CD4-positive, alpha-beta T cell treated with Interleukin-17A for 4 hours (primary cell): ENCODE measurements around the gene TRIP10.
A peak's percentile ranks its signal among the peaks of the same experiment; 100 is the strongest.

Experiments
- DNase-seq: peaks from one replicate; pipeline ENCODE4 v3.0.0-alpha.2; 2020; ENCODE audit warnings: mixed read lengths

The TRIP10 gene

GRCh38 chr19:6729573-6730152 is 9.8 kb upstream of the TRIP10 start:
- no peak for DNase-seq

- peak; percentile 19 for DNase-seq
Measured at GRCh38 chr19:6730153-6730804, 9.2 kb upstream of the TRIP10 start.

- no peak for DNase-seq
Measured at GRCh38 chr19:6730941-6731670, 8.4 kb upstream of the TRIP10 start.

GRCh38 chr19:6731822-6732221 is 7.7 kb upstream of the TRIP10 start:
- no peak for DNase-seq

GRCh38 chr19:6732803-6733337 is 6.6 kb upstream of the TRIP10 start:
- no peak for DNase-seq

GRCh38 chr19:6733338-6734095 is 6.0 kb upstream of the TRIP10 start:
- no peak for DNase-seq

- DNase-seq: no peak
Measured at GRCh38 chr19:6734096-6734696, 5.3 kb upstream of the TRIP10 start.

- DNase-seq: no peak
Measured at GRCh38 chr19:6735181-6735911, 4.1 kb upstream of the TRIP10 start.

- peak; percentile 68 for DNase-seq
Measured at GRCh38 chr19:6736169-6736916, 3.1 kb upstream of the TRIP10 start.

- DNase-seq: no peak
Measured at GRCh38 chr19:6736917-6737283, 2.6 kb upstream of the TRIP10 start.

- peak; percentile 99 for DNase-seq
Measured at GRCh38 chr19:6737284-6737872, 2.1 kb upstream of the TRIP10 start, which contains the start of gene GPR108. GPR108 (minus strand) TSS chr19:6737580; CDS start chr19:6737576, 4 bp downstream.

- DNase-seq: peak; percentile 83
Measured at GRCh38 chr19:6737873-6738786, 1.4 kb upstream of the TRIP10 start.

GRCh38 chr19:6738787-6739389 is 592 bp upstream of the TRIP10 start:
- peak; percentile 36 for DNase-seq

GRCh38 chr19:6739883-6740588 is 556 bp downstream of the TRIP10 start:
- DNase-seq: no peak

- peak; percentile 35 for DNase-seq
Measured at GRCh38 chr19:6740589-6741343, 1.3 kb downstream of the TRIP10 start.

GRCh38 chr19:6743066-6743465 is 3.6 kb downstream of the TRIP10 start:
- no peak for DNase-seq

- no peak for DNase-seq
Measured at GRCh38 chr19:6743714-6744380, 4.4 kb downstream of the TRIP10 start.
